Measurements from ENCODE around the gene KAZN. TPM values are rescaled to one million over a fixed set of nuclear protein-coding genes. Genes with fewer than 3 reads are reported as not detected.

Gene KAZN
- total and polyA plus RNA-seq, 2 of the 8 experiments (the other 6 are each of a cell fraction or from before 2014, with no cell fraction given): 3.7 to 11.8 TPM

DNA sequence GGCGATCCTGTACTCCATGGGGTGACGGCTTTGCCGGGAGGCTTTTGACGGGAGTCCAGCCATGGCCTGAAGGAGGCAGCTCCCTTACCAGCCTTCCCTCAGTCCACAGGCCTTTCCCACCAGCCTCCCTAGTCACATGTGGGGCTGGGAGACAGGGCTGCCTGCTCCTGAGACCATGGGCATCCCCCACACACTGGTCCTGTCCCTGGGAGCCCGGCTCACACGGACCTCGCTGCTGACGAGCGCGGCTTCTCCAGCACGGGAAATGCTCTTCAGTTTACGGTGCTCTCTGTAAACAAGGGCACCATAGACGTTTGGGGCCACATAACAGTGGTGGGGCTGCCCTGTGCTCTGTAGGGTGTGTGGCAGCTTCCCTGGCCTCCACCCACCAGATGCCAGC, 450.6 kb downstream of the KAZN start:
- WGBS, 2 experiments (ENCODE audit: extremely low coverage in 1 of 2, insufficient coverage in 1 of 2, insufficient read length in 1 of 2, insufficient replicate concordance in 2 of 2, low coverage in 1 of 2, low lambda C conversion rate in 2 of 2, missing lambda C conversion rate in 1 of 2): 96% methylated on average over 13 of the region's 13 CpGs; no CpG with 5 or more reads in 1 of the 2 experiments
- no peak overlapping the region for H3K4me3 ChIP-seq (ENCODE audit: extremely low read depth in 1 of 4, insufficient read depth in 2 of 4, low read depth in 3 of 4, low read length in 4 of 4)
- peaks cover 0 to 14% (median 10%) of the 10 kb centered on the region in 4 experiments; a peak in 6 of 7 replicates for H3K4me1 ChIP-seq (replicated peaks in 1 of 4; ENCODE audit: control insufficient read depth in 3 of 4, insufficient read depth in 4 of 4, low read length in 3 of 4)

More for the DNA sequence above, 450.6 kb downstream of the KAZN start:
- Histone ChIP-seq H2BK12ac (ENCODE audit: low read depth, low read length) (no peak overlapping the region), H3K79me1 (ENCODE audit: low read depth, low read length) (no peaks in the 10 kb centered on the region), H3K4me2 (ENCODE audit: insufficient read depth in 1 of 2, low read depth in 2 of 2, low read length in 2 of 2) (no peak overlapping the region), H2BK20ac (ENCODE audit: low read length) (no peak overlapping the region), H2BK120ac (replicated peaks; ENCODE audit: low read depth, low read length) (no peak overlapping the region), H2BK5ac (ENCODE audit: low read depth, low read length) (0 out of 2 replicates have a peak overlapping the region, but pooled peaks have one; percentile 2), H3K23me2 (ENCODE audit: low read depth, low read length) (no peaks in the 10 kb centered on the region), H3K9me3 (ENCODE audit: insufficient read depth in 2 of 2, low read depth in 1 of 2, low read length in 1 of 2) (no peaks in the 10 kb centered on the region), H3K4ac (replicated peaks; ENCODE audit: insufficient read length, low read depth, low read length) (no peak overlapping the region), H4K8ac (ENCODE audit: extremely low read depth, insufficient read depth, low read length) (no peak overlapping the region), H3K27me3 (replicated peaks in 1 of 4; ENCODE audit: control insufficient read depth in 3 of 4, extremely low read depth in 1 of 4, insufficient read depth in 3 of 4, low read length in 3 of 4) (no peaks in the 10 kb centered on the region), H3K27ac (ENCODE audit: low read depth, low read length) (no peak overlapping the region), H3K36me3 (ENCODE audit: control insufficient read depth in 2 of 4, insufficient read depth in 4 of 4, low read length in 3 of 4) (no peaks in the 10 kb centered on the region), H4K20me1 (replicated peaks in 1 of 2; ENCODE audit: control insufficient read depth in 1 of 2, insufficient read depth in 2 of 2, low read length in 2 of 2) (peaks cover 0 to 5% of the 10 kb centered on the region in 2 experiments), H3K79me2 (ENCODE audit: control insufficient read depth in 1 of 2, insufficient read depth in 2 of 2, low read length in 2 of 2) (no peaks in the 10 kb centered on the region; a peak in 1 of 4 replicates), H3K14ac (ENCODE audit: insufficient read length) (no peak overlapping the region), H2AFZ (ENCODE audit: low read length) (no peak overlapping the region), H2BK15ac (ENCODE audit: low read length) (no peak overlapping the region), H4K5ac (ENCODE audit: insufficient read length, low read depth, low read length) (no peak overlapping the region), H4K91ac (replicated peaks; ENCODE audit: insufficient read length, low read length) (no peak overlapping the region), H3K18ac (ENCODE audit: extremely low read depth, low read length) (no peak overlapping the region), H2AK5ac (ENCODE audit: low read depth, low read length) (no peak overlapping the region), H3K56ac (replicated peaks; ENCODE audit: insufficient read length, low read depth, low read length) (no peak overlapping the region), H3K23ac (ENCODE audit: insufficient read length) (no peak overlapping the region), H3K9ac (replicated peaks in 1 of 4; ENCODE audit: extremely low read depth in 1 of 4, low read depth in 3 of 4, low read length in 3 of 4) (no peak overlapping the region)
- ChIA-PET POLR2A (ENCODE audit: partially characterized antibody) (no interaction called here), CTCF (ENCODE audit: partially characterized antibody) (interaction anchor here (0.9 to 1.0 kb wide), 2 partner anchors 14 to 151 kb away, joined by 3 read pairs; no protein-coding TSS in a partner anchor)
- no peak for DNase-seq (ENCODE audit: low read depth in 1 of 2, low spot score in 2 of 2)
- no peak for FAIRE-seq
- TF ChIP-seq NANOG (IDR thresholded peaks at IDR 0.05; ENCODE audit: insufficient read depth, low read depth, low read length, poor library complexity, severe bottlenecking) (no peak), CHD1 (IDR thresholded peaks at IDR 0.05; ENCODE audit: low read depth, low read length) (no peak), EGR1 (IDR thresholded peaks at IDR 0.05; ENCODE audit: borderline replicate concordance, low read depth, low read length) (no peak), TAF1 (IDR thresholded peaks at IDR 0.05; ENCODE audit: low read depth, low read length) (no peak)
- TF ChIP-seq, protein P1, sequence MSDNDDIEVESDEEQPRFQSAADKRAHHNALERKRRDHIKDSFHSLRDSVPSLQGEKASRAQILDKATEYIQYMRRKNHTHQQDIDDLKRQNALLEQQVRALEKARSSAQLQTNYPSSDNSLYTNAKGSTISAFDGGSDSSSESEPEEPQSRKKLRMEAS (IDR thresholded peaks at IDR 0.05): no peak
- TF ChIP-seq, protein P2, sequence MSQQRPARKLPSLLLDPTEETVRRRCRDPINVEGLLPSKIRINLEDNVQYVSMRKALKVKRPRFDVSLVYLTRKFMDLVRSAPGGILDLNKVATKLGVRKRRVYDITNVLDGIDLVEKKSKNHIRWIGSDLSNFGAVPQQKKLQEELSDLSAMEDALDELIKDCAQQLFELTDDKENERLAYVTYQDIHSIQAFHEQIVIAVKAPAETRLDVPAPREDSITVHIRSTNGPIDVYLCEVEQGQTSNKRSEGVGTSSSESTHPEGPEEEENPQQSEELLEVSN (IDR thresholded peaks at IDR 0.05): no peak
